Activated T-cell treated with anti-CD3 and anti-CD28 coated beads for 48 hours (primary cell): ENCODE measurements around the gene PDE6A.
"Not testable (repeated sequence)": the region's sequence is repeated elsewhere in the genome, so short reads cannot be mapped to it uniquely, and the experiment has no call there.

Source experiments
- DNase-seq: peaks from one replicate; pipeline ENCODE4 v3.0.0-alpha.2; 2020; ENCODE audit warnings: low read depth

PDE6A gene

GRCh38 chr5:149860801-149861322, 83.7 kb downstream of the PDE6A start:
- peak; percentile 8 for DNase-seq

- DNase-seq: no peak
These were observed 84.8 kb downstream of the PDE6A start for GRCh38 chr5:149859746-149860145.

- DNase-seq: not testable (repeated sequence)
These were observed 86.1 kb downstream of the PDE6A start for GRCh38 chr5:149858481-149858880.

- no peak for DNase-seq
These were observed 87.1 kb downstream of the PDE6A start for GRCh38 chr5:149857499-149857898.

- DNase-seq: no peak
These were observed 89.2 kb downstream of the PDE6A start for GRCh38 chr5:149855366-149855765.

- no peak for DNase-seq
These were observed 89.7 kb downstream of the PDE6A start for GRCh38 chr5:149854866-149855265.

- DNase-seq: no peak
These were observed 90.9 kb downstream of the PDE6A start for GRCh38 chr5:149853701-149854100.

- DNase-seq: no peak
These were observed 91.3 kb downstream of the PDE6A start for GRCh38 chr5:149853331-149853648.

GRCh38 chr5:149852641-149853330, 91.8 kb downstream of the PDE6A start:
- DNase-seq: no peak

GRCh38 chr5:149851211-149851610, 93.4 kb downstream of the PDE6A start:
- no peak for DNase-seq

GRCh38 chr5:149849966-149850910, 94.4 kb downstream of the PDE6A start:
- no peak for DNase-seq

GRCh38 chr5:149849280-149849965, 95.2 kb downstream of the PDE6A start:
- no peak for DNase-seq

GRCh38 chr5:149847611-149848010, 97.0 kb downstream of the PDE6A start:
- no peak for DNase-seq

- no peak for DNase-seq
These were observed 98.6 kb downstream of the PDE6A start for GRCh38 chr5:149846021-149846420.

- no peak for DNase-seq
These were observed 99.0 kb downstream of the PDE6A start for GRCh38 chr5:149845601-149846000.

- DNase-seq: no peak
These were observed 102.5 kb downstream of the PDE6A start for GRCh38 chr5:149841851-149842793.

- no peak for DNase-seq
These were observed 104.3 kb downstream of the PDE6A start for GRCh38 chr5:149840226-149840825.

- DNase-seq: no peak
These were observed 104.8 kb downstream of the PDE6A start for GRCh38 chr5:149839761-149840160.

GRCh38 chr5:149838881-149839739, 105.5 kb downstream of the PDE6A start:
- DNase-seq: no peak

GRCh38 chr5:149837680-149838269, 106.8 kb downstream of the PDE6A start:
- DNase-seq: no peak
